Parathyroid adenoma (tissue), 2 donors: Measurements from ENCODE around the gene FRRS1.

Experiments
- H2AFZ ChIP-seq: fragments of 300-600 bp; sonication (generic); one replicate; pipeline ENCODE4 v1.7.0; 2017; ENCODE audit warnings: antibody characterized with exemption, mild to moderate bottlenecking
- H3K27ac ChIP-seq: fragments of 300-600 bp; sonication (generic); one replicate; pipeline ENCODE4 v1.7.0; 2017
- H3K27me3 ChIP-seq: fragments of 300-600 bp; sonication (generic); one replicate; pipeline ENCODE4 v1.7.0; 2017; ENCODE audit warnings: low read length; ENCODE audit not compliant: control insufficient read depth, insufficient read depth
- H3K36me3 ChIP-seq: fragments of 300-600 bp; sonication (generic); one replicate; pipeline ENCODE4 v1.7.0; 2017; ENCODE audit warnings: low read length; ENCODE audit not compliant: control insufficient read depth, insufficient read depth
- H3K4me1 ChIP-seq: fragments of 300-600 bp; sonication (generic); one replicate; pipeline ENCODE4 v1.7.0; 2017; ENCODE audit warnings: control low read depth
- H3K4me2 ChIP-seq: fragments of 300-600 bp; sonication (generic); one replicate; pipeline ENCODE4 v1.7.0; 2017; ENCODE audit warnings: low read length
- H3K4me3 ChIP-seq: fragments of 300-600 bp; sonication (generic); one replicate; pipeline ENCODE4 v1.7.0; 2017; ENCODE audit warnings: low read depth, low read length
- H3K79me2 ChIP-seq: fragments of 300-600 bp; sonication (generic); one replicate; pipeline ENCODE4 v1.7.0; 2017; ENCODE audit warnings: control low read depth
- H3K9ac ChIP-seq: fragments of 300-600 bp; sonication (generic); one replicate; pipeline ENCODE4 v1.7.0; 2017; ENCODE audit warnings: mild to moderate bottlenecking
- H3K9me3 ChIP-seq: fragments of 300-600 bp; sonication (generic); one replicate; pipeline ENCODE4 v1.7.0; 2017; ENCODE audit warnings: low read length; ENCODE audit not compliant: control insufficient read depth
- CTCF ChIP-seq: fragments of 300-600 bp; sonication (generic); IDR thresholded peaks from one replicate; pipeline ENCODE4 v1.7.0; 2017; ENCODE audit warnings: antibody characterized with exemption, mild to moderate bottlenecking
- donor health status: primary hyperparathyroidism.

The FRRS1 gene

GRCh38 chr1:99659755-99660210 is 106.7 kb downstream of the FRRS1 start:
- TF ChIP-seq CTCF: no peak
- no peaks in the 10 kb centered on the region for H3K9me3 ChIP-seq
- no peaks in the 10 kb centered on the region for H3K36me3 ChIP-seq
- peak overlapping the region; percentile 60 for H3K4me2 ChIP-seq
- peak overlapping the region; percentile 91 for H3K27ac ChIP-seq
- H3K27me3 ChIP-seq: no peaks in the 10 kb centered on the region
- peaks cover 4% of the 10 kb centered on the region for H3K79me2 ChIP-seq
- no peak overlapping the region for H3K9ac ChIP-seq
- H3K4me3 ChIP-seq: peak overlapping the region; percentile 19
- H2AFZ ChIP-seq: peak overlapping the region; percentile 42
- H3K4me1 ChIP-seq: peaks cover 9% of the 10 kb centered on the region
